GM12864 (cell line): Measurements from ENCODE around the gene KRTAP5-7.
A peak's percentile ranks its signal among the peaks of the same experiment; 100 is the strongest.

Source experiments
- DNase-seq: peaks from one replicate; pipeline ENCODE4 v3.0.0-alpha.2; 2011; ENCODE audit warnings: low read depth
- H3K4me3 ChIP-seq: 2 replicates; pipeline ENCODE4 v1.5.1; 2011; ENCODE audit warnings: mild to moderate bottlenecking, low read depth, low read length, control low read depth
- TF ChIP-seq, protein P1 (sequence below): IDR thresholded peaks from 2 replicates; pipeline ENCODE4 v1.5.1; 2011; ENCODE audit warnings: low read depth, mild to moderate bottlenecking, moderate library complexity, low read length, control low read depth, inconsistent platforms; ENCODE audit errors: missing control alignments

The KRTAP5-7 gene

DNA sequence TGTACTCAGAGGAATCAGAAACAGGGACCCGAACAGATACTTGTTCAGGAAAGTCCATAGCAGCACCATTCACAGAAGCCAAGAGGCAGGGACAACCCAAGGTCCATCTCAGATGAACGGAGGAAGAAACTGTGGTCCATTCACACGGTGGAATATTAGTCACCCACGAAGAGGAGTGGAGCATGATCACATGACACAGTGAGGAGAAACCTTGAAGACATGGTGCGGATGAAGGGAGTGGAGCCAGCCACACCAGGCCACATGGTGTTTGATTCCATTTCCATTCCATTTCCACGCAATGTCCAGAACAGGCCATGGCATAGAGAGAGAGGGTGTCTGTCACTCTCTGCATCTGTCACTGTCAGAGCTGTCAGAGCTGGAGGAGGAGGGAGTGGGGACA is 43.4 kb upstream of the KRTAP5-7 start:
- no peak for DNase-seq
- TF ChIP-seq, protein P1, sequence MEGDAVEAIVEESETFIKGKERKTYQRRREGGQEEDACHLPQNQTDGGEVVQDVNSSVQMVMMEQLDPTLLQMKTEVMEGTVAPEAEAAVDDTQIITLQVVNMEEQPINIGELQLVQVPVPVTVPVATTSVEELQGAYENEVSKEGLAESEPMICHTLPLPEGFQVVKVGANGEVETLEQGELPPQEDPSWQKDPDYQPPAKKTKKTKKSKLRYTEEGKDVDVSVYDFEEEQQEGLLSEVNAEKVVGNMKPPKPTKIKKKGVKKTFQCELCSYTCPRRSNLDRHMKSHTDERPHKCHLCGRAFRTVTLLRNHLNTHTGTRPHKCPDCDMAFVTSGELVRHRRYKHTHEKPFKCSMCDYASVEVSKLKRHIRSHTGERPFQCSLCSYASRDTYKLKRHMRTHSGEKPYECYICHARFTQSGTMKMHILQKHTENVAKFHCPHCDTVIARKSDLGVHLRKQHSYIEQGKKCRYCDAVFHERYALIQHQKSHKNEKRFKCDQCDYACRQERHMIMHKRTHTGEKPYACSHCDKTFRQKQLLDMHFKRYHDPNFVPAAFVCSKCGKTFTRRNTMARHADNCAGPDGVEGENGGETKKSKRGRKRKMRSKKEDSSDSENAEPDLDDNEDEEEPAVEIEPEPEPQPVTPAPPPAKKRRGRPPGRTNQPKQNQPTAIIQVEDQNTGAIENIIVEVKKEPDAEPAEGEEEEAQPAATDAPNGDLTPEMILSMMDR = no peak
- H3K4me3 ChIP-seq = no peak overlapping the region

DNA sequence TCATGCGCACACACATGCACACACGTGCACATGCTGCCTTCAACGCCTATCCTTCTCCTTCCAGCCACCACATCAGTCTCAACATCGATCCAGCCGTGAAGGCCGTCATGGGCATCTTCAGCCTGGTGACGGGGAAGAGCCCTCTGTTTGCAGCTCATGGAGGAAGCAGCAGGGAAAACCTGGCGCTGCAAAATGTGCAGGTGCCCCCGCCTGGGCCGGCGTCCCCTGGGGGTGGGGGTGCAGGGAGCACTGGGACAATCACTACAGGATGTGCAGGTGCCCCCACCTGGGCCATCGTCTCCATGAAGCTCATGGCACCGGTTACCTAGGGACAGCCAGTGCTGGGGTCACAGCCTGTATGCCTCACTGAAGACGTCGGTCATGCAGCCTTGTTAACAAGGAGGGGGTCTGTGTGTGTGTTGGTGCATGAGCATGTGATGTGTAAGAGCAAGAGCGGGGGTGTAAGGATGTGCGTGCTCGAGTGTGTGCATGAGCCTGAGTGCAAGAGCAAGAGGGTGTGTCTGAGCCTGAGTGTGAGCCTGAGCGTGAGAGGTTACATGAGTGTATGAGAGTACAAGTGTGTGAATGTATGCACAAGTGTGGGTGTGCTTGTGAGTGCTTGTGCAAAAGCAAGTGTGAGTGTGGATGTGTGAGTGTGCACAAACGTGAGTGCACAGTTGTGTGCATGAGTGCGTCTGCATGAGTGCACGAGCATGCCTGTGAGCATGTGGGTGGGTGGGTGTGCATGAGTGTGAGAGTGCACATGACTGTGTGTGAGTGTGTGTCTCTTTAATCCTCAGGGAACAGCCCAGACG is 42.6 kb upstream of the KRTAP5-7 start:
- no peak overlapping the region for H3K4me3 ChIP-seq
- TF ChIP-seq, protein P1 = no peak
- no peak for DNase-seq

DNA sequence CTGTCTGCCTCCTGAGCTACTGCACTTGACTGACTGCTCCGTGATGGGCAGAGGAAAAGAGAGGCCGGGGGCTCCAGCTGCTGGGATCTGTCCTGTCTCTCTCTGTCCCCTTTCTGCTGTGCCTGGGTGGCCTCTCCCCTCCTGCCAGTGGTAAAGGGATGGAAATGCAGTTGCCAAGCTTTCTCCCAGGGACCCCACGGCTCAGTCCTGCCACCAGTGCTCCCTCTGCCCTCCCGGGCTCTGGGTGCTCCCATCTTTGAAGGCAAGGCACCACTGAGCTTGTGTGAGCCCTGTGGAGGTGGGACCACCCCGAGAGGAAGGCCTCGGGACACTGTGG is 42.0 kb upstream of the KRTAP5-7 start:
- TF ChIP-seq, protein P1 = no peak
- H3K4me3 ChIP-seq = no peak overlapping the region
- DNase-seq = no peak

DNA sequence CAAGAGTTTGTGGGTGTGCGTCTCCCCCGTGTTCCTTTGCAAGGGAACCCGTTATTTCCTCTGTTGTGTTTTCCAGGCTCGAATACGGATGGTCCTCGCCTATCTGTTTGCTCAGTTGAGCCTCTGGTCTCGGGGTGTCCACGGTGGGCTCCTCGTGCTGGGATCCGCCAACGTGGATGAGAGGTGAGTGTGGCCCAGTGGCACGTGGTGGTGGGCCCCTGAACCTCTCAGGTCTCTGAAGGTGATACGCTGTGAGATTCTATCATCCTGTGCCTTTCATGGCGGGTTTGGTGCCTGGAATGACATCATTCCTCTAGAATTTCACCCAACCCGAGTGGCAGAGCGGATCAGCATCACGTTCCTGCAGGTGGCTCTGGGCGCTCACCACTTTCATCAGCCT is 41.6 kb upstream of the KRTAP5-7 start:
- TF ChIP-seq, protein P1 = no peak
- DNase-seq = no peak
- no peak overlapping the region for H3K4me3 ChIP-seq

DNA sequence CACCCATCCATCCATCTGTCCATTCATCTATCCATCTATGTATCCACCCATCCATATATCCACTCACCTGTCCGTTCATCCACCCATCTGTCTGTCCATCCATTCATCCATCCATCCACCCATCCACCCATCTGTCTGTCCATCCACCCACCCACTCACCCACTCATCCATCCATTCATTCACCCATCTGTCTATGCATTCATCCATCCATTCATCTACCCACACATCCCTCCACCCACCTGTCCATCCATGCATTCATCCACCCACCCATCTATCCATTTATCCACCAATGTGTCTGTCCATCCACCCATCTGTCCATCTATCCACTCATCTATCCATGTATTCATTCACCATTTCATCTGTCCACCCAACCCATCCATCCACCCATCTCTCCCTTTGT is 40.7 kb upstream of the KRTAP5-7 start:
- TF ChIP-seq, protein P1 = no peak
- no peak overlapping the region for H3K4me3 ChIP-seq
- DNase-seq = no peak

DNA sequence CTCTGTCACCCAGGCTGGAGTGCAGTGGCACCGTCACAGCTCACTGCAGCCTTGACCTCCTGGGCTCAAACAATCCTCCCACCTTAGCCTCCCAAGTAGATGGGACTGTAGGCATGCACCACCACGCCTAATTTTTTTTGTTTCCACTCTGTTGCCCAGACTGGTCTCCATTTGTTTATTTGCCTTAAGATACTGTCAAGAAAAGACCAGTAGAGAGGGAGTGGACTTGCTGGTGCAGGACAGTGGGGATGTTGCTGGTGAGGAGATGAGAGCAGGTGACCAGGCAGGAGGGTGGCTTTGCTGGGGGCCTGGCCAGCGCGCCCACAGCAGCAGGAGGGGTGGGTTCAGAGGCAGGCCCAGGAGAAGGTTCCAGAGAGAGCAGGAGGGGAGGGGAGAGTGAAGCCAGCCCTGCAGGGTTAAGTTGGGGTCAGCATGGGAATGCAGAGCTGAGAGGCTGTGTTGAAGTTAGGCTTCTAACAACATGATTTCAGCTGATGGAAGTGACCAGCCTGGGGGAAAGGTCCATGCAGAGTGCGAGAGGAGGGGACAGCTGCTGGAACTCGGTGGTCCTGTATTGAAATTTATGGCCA is 38.3 kb upstream of the KRTAP5-7 start:
- no peak for DNase-seq
- no peak overlapping the region for H3K4me3 ChIP-seq
- TF ChIP-seq, protein P1 = no peak

DNA sequence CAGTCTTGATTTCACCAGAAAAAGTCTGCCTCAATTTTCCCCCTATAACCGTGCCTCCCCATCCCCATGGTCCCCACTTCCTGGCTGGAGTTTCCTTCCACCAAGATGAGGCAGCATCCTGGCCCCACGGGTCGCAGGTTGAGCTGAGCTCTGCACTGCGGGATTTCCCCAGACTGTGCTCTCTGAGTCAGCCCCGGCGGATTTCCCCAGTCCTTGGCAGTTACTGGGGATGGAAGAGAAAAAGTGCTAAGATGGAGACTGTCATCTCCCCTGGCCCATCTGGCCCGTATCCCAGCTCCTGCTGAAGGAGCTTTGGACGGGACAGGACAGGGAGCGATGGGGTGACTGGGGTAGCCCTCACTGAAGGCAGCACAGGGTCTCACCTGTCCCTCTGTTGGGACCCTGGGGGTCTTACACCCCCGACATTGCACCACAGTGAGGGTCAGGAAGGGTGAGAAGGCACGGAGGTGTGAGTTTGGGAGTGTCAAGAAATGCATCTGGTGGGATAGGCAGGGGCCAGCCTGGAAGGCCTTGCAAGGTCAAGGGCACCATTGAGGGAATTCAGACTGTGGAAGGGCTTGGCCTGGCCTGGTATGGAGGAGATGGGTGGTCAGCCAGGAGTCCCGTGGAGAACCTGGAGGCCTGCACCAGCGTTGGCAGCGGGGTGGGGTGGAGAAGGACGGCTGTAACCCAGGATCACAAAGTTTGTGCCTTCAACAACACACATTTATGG is 37.6 kb upstream of the KRTAP5-7 start:
- DNase-seq = peak; percentile 19
- H3K4me3 ChIP-seq = no peak overlapping the region
- TF ChIP-seq, protein P1 = no peak
